Heart left ventricle (tissue), 13 donors: Measurements from ENCODE around the gene LYRM1.
"Not testable (repeated sequence)": the region's sequence is repeated elsewhere in the genome, so short reads cannot be mapped to it uniquely, and the experiment has no call there.

Experiments used
- CTCF ChIP-seq, 12 donors: fragments of 200-600 bp; sonication (generic) in 4 of 12; IDR thresholded peaks; one replicate each; pipeline versions ENCODE4 v1.5.0 to v1.8.0; 2018 to 2022; ENCODE audit warnings: antibody characterized with exemption in 12 of 12, mild to moderate bottlenecking in 5 of 12
- POLR2A ChIP-seq, 2 donors: fragments of 450-650 bp; IDR thresholded peaks; one replicate each; pipeline ENCODE4 v1.6.1; 2017; ENCODE audit warnings: antibody characterized with exemption in 2 of 2, mild to moderate bottlenecking in 2 of 2, moderate library complexity in 2 of 2
- donor health status: ischemic (EF 13 %, LVEDD 7.1; RV severe dilation, severe dysfunction).
- donor health status: DM: no; HTN: yes; CAD: no.
- donor health status: DM: no; HTN: no; CAD: no.
- donor health status: ischemic (EF 25% LVEDD 6.9; RV normal size, moderate dysfunction).
- donor health status: ischemic (EF 25% LVEDD 5.7; RV mildly dilated, moderate dysfunction).
- donor health status: ischemic (EF 35%, LVEDD 5.7; RV mildly dilated, moderate dysfunction).
- donor health status: nonischemic (EF 11% LVEDD 7.7; RV severe dilation, severe dysfunction).
- donor health status: DM: yes; HTN: yes; CAD: no.
- donor health status: PGD.
- donor health status: ischemic (EF 29% LVEDD 5.4; RV normal size, mild dysfunction).
- donor health status: nonischemic (EF 23%, LVEDD 6.1; RV moderate dilation, normal function).

- not testable (repeated sequence) for TF ChIP-seq POLR2A, CTCF (IDR thresholded peaks at IDR 0.05)
These were observed 72.6 kb downstream of the LYRM1 start for GRCh38 chr16:20973201-20973600.
